ENCODE results near the gene AKAP8.
A peak's percentile ranks its signal among the peaks of the same experiment; 100 is the strongest.

Gene AKAP8

DNA sequence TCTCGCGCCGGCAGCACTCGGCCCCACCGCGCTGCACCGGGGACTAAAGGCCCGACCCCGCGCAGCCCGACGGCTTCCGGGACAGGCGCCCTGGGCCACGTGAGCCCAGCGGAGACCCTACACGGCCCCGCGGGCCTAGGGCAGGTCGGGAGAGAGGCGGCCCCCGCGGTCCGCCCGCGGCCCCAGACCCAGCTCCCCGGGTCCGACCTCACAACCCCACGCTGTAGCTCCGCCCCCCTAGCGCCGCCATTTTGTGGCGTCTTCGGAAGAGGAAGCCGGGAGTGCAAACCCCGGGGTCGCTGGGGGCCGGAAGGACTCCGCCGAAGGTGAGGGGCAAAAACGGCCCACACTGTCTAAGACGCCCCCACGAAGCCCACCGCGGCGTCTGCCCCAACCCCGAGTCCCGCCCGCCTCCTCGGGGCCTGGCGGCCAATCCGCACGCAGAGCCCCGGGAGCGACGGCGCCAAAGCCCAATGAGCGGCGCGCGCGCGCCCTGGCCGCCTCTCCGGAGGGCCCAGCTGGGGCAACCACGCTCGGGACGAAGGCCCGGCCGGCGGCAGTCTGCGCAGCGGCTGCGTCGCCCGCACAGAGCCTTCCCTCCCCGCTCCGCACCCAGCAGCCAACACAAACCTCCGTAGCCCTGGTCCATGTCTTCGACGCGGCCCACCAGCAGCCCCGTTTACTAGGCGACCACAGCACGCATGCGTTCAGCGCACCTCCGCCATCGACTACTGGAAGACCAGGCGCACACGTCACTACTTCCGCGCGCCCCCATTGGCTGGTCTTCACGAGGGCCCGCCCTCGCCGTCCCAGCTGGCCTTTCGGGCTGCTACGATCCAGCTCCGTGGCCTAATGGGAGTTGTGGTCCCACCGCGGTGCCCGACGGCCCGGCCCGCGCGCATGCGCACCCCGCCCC, at the start of gene AKAP8:
Gene AKAP8 (minus strand): TSS at position 705 of the 916 bp plus-strand sequence. CDS start 56 bp downstream, at position 649.
- Mint-ChIP-seq H3K4me1 (peaks cover 44% of the 10 kb centered on the region), H3K27me3 (no peaks in the 10 kb centered on the region), H3K36me3 (no peaks in the 10 kb centered on the region), H3K27ac (peak within 1 kb of the TSS; percentile 97), H3K4me3 (peak within 1 kb of the TSS; percentile 95), H3K9me3 (no peaks in the 10 kb centered on the region)
- ATAC-seq, result peak; percentile 96

DNA sequence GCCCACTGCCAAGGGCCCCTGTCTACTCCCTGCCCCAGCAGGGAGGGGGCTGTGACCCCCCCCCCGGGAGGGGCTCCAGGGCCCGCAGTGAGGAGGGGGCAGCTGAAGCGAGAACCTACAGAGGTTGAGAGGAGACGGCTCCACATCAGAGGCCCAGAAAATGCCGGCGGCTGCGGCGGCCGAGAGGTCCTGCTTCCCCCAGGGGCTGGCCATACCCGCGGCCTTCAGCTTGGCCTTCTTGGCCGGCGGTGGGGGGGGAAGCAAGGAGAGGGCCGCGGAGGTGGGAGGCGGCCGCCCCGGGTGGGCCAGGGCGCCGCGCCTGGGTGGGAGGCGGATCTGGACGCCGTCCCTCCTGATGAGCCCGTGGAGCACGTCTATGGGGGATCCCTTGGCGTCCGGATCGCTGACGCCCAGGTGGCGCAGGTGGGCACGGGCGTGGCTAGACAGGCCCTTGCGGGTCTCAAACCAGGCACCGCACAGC, 48.4 kb upstream of the AKAP8 start:
- Mint-ChIP-seq H3K27ac (no peak overlapping the region), H3K4me3 (no peak overlapping the region), H3K27me3 (no peaks in the 10 kb centered on the region), H3K9me3 (no peaks in the 10 kb centered on the region), H3K4me1 (peaks cover 29% of the 10 kb centered on the region), H3K36me3 (peaks cover 47% of the 10 kb centered on the region)
- no peak for ATAC-seq

DNA sequence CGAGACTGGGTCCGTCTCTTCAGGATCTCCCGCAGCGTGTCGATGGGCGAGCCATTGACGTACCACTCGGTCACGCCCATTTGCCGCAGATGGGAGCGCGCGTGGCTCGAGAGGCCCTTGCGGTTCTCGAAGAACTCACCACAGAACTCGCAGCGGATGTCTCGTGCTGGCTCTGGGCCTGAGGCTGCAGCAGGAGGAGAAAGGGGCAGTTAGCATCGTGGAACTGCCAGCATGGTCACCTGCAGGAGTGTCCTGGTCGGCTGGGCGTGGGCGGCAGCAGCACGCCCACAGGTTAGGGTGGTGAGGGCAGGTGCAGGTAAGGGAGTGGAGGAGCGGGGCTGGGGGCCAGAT, 47.7 kb upstream of the AKAP8 start:
- no peaks in the 10 kb centered on the region for H3K9me3 Mint-ChIP-seq
- ATAC-seq, result no peak
- H3K4me3 Mint-ChIP-seq, result no peak overlapping the region
- H3K27me3 Mint-ChIP-seq, result no peaks in the 10 kb centered on the region
- peaks cover 26% of the 10 kb centered on the region for H3K4me1 Mint-ChIP-seq
- peaks cover 54% of the 10 kb centered on the region for H3K36me3 Mint-ChIP-seq
- H3K27ac Mint-ChIP-seq, result no peak overlapping the region

DNA sequence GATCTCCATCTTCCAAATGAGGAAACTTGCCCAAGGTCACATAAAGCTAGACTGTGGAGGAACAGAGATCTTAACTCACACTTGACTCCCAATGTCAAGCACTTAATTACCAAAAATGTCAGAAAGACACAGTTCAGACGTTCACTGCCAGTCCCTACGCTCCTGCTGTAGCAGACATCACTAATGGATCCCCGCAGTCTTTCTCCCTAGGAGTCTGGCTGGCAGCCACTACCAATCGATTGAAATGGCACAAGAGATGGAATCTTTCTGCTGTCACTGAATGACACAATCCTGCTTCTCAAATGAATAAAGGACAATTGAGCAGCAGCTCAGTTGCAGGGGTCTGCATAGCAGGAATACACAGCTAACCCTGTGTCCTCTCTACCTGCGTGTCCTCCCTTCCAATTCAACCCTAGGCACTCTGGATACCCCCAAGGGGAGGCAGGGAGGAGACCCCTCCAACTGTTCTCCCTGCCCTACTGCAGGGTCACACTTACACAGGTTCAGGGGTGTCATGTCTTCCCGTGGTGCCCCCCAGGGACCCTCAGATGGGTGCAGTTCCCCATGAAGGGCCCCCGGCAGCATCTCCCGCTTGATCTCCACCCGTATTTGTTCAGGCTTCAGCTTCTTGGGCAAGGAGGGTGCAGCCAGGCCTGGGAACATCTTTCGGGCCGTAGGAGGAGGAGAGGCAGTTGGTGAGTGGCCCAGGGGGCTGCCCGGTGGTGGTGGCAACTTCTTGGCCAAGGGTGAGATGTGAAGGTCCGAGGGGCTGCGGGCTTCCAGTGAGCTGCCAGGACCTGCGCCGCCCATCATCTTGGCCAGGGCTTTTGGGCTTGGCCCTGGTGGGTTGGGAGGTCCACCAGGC, 47.1 kb upstream of the AKAP8 start:
- no peak overlapping the region for H3K27ac Mint-ChIP-seq
- ATAC-seq, result no peak
- no peaks in the 10 kb centered on the region for H3K9me3 Mint-ChIP-seq
- H3K4me3 Mint-ChIP-seq, result no peak overlapping the region
- peaks cover 23% of the 10 kb centered on the region for H3K4me1 Mint-ChIP-seq
- no peaks in the 10 kb centered on the region for H3K27me3 Mint-ChIP-seq
- peaks cover 58% of the 10 kb centered on the region for H3K36me3 Mint-ChIP-seq

DNA sequence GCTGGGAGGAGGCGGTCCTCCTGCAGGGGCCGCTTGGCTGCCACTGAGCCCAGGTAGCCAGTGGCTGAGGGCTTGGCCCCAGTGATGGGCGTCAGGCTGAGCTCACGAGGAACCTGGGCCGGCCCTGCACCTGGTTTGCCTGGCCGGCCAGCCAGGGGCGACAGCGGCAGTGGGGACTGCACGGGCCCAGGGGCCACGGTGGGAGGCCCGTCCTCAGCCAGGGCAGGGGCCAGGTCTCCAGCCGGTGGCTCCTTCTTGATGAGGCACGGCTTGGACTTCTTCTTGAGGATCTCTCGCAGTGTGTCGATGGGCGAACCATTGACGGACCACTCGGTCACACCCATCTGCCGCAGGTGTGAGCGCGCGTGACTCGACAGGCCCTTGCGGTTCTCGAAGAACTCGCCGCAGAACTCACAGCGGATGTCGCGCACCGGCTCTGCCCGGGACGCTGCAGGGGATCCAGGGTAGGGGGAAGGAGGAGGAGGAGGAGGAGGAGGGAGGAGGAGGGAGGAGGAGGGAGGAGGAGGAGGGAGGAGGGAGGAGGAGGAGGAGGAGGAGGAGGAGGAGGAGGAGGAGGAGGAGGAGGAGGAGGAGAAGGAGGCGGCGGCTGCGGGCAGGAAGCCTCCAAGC, 45.8 kb upstream of the AKAP8 start:
- H3K36me3 Mint-ChIP-seq, result peaks cover 58% of the 10 kb centered on the region
- H3K4me3 Mint-ChIP-seq, result no peak overlapping the region
- no peaks in the 10 kb centered on the region for H3K27me3 Mint-ChIP-seq
- no peaks in the 10 kb centered on the region for H3K9me3 Mint-ChIP-seq
- ATAC-seq, result no peak
- H3K4me1 Mint-ChIP-seq, result peaks cover 10% of the 10 kb centered on the region
- H3K27ac Mint-ChIP-seq, result no peak overlapping the region

DNA sequence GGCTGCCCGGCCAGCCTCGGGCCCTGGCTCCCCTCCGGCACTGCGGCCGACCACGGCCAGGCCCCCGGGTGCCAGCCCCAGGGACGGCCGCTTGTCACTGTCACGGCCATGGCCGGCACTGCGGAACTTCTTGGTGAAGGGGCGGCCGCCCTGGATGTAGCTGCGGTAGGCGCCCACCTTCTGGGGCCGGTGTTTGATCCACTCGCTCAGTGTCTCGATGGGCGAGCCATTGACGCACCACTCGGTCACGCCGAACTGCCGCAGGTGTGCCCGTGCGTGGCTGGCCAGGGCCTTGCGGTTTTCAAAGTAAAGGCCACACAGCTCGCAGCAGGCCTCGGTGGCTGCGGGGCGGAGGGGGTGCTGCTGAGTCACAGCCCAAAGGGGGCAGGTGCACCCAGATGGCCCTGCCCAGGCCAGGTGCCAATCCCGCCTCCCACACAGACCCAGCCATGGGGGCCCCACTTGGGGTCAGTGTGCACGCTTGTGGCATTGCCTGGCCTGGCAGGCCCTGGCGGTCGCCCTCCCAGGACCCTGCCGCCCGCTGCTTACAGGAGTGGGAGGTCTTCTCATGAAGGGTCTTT, 45.2 kb upstream of the AKAP8 start:
- peak; percentile 4 for ATAC-seq
- peaks cover 9% of the 10 kb centered on the region for H3K4me1 Mint-ChIP-seq
- no peak overlapping the region for H3K4me3 Mint-ChIP-seq
- H3K36me3 Mint-ChIP-seq, result peaks cover 58% of the 10 kb centered on the region
- H3K9me3 Mint-ChIP-seq, result no peaks in the 10 kb centered on the region
- H3K27me3 Mint-ChIP-seq, result no peaks in the 10 kb centered on the region
- H3K27ac Mint-ChIP-seq, result no peak overlapping the region

DNA sequence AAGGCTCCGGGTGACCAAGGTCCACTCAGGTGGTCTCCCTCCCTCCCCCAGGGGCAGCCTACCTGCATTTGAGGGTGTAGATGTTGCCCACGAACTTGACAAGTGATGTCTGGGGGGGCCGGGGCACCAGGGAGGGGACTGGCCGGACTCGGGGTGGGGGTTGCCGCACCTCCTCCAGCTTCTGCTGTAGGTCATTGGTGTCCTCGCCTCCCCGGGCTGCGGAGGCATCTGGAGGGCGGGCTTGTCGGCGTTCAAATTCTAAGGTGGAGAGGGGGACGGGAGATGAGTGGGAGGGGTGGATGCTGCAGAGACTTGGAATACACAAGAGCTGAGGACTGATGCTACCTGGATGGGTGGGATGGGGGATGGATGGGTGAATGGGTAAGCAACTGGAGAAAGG, 44.5 kb upstream of the AKAP8 start:
- Mint-ChIP-seq H3K36me3 (peaks cover 58% of the 10 kb centered on the region), H3K27me3 (no peaks in the 10 kb centered on the region), H3K4me3 (no peak overlapping the region), H3K9me3 (no peaks in the 10 kb centered on the region), H3K27ac (no peak overlapping the region), H3K4me1 (peaks cover 15% of the 10 kb centered on the region)
- ATAC-seq, result no peak

DNA sequence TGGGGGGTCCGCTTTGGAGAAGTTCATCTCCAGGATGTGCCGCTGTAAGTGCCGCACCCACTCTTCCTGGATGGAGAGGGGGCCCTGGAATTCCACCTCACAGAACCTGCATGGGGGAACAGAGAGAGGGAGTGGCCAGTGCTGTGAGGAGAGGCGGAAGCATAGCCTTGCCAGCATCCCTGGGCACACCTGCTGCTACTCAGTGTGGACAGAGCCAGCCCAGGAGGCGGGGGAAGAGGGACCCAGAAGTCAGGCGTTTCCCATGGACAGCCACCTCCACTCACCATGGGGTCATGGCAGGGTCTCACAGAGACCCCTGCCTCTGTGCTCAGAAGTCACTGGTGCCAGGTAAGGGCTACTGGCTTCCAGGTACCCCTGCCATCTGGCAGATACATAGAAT, 43.5 kb upstream of the AKAP8 start:
- Mint-ChIP-seq H3K36me3 (peaks cover 52% of the 10 kb centered on the region), H3K27me3 (no peaks in the 10 kb centered on the region), H3K4me1 (peaks cover 25% of the 10 kb centered on the region), H3K27ac (no peak overlapping the region), H3K4me3 (no peak overlapping the region), H3K9me3 (no peaks in the 10 kb centered on the region)
- no peak for ATAC-seq

DNA sequence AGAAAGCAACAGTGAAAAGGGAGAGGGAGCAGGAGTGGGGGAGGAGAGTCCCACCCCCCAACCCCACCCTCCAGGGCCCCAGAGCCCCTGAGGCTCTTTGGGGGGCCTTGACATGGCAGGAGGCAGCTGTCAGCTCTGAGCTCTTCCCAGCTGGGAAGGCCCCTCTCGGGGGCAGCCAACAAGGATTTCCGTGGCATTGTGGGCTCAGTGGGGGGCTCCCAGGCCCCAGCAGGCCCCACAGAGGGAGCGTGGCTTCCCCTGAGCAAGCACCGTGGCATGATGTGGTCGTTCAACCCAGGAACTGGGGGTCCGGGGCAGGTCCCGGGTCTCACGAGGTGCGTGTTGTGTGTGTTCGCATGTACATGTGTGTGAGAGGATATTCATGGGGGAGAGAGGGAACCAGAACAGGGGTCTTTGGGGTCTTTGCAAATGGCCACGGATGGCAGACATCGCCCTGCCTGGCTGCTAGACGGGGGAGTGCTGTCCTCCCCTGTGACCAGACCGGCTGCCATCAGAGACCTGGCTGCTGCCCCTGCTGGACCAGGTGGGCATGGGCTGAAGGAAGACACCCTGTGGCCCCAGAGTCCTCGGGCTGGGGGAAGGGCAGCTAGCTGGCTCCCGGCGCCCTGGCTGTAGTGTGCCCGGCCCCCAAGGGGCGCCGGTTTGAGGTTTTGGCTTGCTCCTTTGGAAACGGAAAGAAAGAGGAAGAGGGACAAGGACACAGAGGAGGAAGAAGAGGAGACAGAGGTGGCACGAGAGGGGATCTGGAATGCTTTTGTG, 42.9 kb upstream of the AKAP8 start:
- Mint-ChIP-seq H3K9me3 (no peaks in the 10 kb centered on the region), H3K36me3 (peaks cover 46% of the 10 kb centered on the region), H3K27me3 (no peaks in the 10 kb centered on the region), H3K4me3 (no peak overlapping the region), H3K4me1 (peaks cover 30% of the 10 kb centered on the region), H3K27ac (no peak overlapping the region)
- ATAC-seq, result no peak

DNA sequence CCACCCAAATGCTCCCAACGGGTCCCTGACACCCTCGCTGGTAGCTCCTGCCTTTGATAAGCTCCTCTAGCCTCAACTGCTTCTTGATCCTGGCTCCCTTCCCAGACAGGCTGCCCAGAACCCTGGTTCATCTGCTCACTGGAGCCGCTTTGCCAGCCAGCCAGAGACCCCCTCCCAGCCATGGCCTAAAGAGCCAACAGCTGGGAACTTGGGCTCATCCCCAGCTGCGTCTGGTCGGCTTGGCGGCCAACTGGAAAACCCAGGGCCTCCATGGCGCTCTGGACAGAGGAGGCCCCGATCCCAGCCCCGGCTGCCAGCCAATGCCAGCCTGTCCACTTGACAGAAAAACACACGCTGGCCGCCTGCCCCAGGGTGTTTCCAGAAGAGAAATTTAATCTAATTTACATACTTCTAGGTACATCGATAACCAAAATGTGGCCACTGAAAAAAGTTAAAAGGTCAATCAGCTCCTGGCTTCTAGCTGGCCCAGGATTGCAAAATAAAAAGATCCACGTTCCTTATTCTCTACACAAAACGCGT, 42.2 kb upstream of the AKAP8 start:
- ATAC-seq, result no peak
- Mint-ChIP-seq H3K4me3 (no peak overlapping the region), H3K4me1 (peaks cover 32% of the 10 kb centered on the region), H3K27me3 (no peaks in the 10 kb centered on the region), H3K9me3 (no peaks in the 10 kb centered on the region), H3K27ac (no peak overlapping the region), H3K36me3 (peaks cover 40% of the 10 kb centered on the region)

DNA sequence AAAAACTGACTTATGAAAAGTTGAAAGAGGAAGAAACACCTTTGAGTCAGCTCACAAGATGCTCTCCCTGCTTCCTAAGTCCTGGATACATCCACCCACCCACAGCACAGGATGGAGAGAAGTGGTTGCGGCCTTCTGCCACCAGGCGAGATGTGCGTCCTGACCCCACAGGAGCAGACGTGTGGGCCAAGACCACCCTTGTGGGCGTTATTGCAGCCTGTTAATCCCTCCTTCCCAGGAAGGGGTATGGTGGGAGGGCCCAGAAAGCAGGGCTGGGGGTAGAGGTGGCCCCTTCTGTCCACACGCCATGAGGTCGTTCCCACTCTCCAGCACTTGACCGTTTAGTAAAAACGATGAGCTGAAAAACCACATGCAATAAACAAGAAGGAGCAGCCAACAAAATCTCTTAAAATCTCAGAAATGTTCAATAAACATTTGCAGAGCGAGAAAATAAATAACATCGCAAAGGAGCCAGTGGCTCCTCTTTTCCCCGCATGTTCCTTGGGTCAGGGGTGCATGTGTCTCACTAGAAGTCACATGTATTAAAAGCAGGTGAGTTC, 41.6 kb upstream of the AKAP8 start:
- ATAC-seq, result no peak
- Mint-ChIP-seq H3K9me3 (no peaks in the 10 kb centered on the region), H3K27ac (no peak overlapping the region), H3K4me1 (peaks cover 38% of the 10 kb centered on the region), H3K36me3 (peaks cover 40% of the 10 kb centered on the region), H3K27me3 (no peaks in the 10 kb centered on the region), H3K4me3 (no peak overlapping the region)

DNA sequence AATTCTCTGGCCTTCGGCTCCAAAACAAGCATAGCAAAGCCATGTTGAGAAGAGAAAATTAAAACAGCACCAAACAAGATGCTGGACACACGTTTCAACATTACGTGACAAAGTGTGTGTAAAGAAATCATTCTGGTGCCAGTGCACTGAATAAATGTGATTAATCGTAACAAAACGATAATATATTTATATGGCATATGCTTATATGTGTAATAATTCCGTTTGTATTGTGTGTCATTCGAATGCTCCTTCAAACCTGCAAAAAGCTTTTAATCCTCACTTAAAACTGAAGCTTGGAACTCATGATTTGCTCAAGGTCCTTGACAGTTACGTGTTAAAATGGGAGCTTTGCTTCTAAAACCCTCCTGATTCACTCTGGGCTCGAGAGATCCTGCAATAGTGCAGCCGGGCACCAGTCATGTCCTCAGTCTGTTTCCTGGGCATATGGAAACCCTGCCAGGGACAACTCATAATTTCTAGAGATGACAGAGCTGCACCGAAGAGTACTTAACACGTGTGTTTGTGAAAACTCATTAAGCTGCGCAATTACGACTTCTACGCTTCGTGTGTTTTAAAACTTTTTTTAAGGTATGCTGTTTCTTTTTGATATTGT, 39.9 kb upstream of the AKAP8 start:
- Mint-ChIP-seq H3K36me3 (peaks cover 40% of the 10 kb centered on the region), H3K4me3 (peak overlapping the region; percentile 100), H3K27me3 (no peaks in the 10 kb centered on the region), H3K9me3 (no peaks in the 10 kb centered on the region), H3K27ac (peak overlapping the region; percentile 99), H3K4me1 (peaks cover 46% of the 10 kb centered on the region)
- no peak for ATAC-seq

DNA sequence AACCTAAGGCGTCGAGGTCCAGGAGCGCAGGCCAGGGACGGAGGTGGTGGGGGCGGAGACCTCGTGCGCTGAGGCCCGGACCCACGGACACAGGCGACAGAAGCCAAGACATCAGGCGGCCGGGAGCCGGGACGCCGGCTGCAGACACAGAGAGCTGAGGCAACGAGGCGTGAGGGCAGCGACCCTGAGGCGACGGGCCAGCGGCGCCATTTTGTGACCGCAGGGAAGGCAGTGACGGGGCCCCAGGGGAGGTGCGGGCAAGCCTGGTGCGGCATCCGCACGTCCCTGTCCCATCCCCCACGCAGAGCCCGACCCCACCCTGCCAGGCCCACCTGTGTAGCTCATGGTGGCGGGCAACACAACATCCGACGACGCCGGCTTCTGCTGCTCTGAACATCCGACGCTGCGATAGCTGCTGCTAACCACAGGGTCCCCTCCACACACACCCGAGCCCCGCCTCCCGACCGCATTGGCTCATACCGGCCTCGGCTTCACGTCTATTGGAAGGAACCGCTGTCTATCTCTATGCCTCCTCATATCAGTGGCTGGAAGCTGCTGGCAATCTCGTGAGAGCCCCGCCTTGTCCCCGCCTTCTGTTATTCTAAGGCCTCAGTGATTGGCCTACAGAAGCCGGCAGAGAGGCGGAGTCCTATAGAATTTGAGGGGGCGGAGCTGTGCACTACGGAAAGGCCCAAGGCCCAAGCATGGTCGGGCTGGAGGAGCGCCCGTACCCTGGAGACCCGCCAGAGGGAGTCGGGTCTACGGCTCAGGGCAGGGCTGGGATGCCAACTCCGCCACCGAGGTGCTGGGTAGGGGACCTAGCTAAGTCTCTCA, 39.2 kb upstream of the AKAP8 start, which contains the start of gene AKAP8L:
Gene AKAP8L (minus strand): TSS at position 410 of the 834 bp plus-strand sequence. CDS start 65 bp downstream, at position 345.
- no peaks in the 10 kb centered on the region for H3K27me3 Mint-ChIP-seq
- peak; percentile 99 for ATAC-seq
- peaks cover 48% of the 10 kb centered on the region for H3K4me1 Mint-ChIP-seq
- peak within 1 kb of the TSS; percentile 99 for H3K27ac Mint-ChIP-seq
- H3K4me3 Mint-ChIP-seq, result peak within 1 kb of the TSS; percentile 100
- no peaks in the 10 kb centered on the region for H3K9me3 Mint-ChIP-seq
- H3K36me3 Mint-ChIP-seq, result peaks cover 35% of the 10 kb centered on the region
